GM04504 (cell line): Measurements from ENCODE around the gene GALNT10.

Experiments used
- DNase-seq: peaks from one replicate; pipeline ENCODE4 v3.0.0-alpha.2; 2012; ENCODE audit warnings: low read depth

Gene GALNT10

DNA sequence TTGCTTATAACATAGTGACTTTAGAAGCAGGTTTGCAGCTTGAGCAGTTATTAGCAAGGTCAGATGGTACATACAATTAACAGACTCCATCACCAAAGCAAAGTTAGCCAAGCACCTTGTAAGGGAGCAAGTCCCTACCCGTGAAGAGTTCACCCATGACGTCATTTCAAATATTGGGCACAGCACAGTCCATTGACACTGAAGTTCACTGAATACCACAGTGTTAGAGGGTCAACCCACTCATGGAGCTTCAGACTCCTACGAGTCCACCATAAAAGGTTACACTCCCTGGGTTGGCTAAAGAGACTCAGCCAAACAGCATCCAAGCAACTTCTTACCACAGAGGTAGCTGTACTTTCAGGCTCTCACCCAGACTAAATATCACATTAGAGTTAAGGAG is 77.5 kb downstream of the GALNT10 start:
- no peak for DNase-seq

DNA sequence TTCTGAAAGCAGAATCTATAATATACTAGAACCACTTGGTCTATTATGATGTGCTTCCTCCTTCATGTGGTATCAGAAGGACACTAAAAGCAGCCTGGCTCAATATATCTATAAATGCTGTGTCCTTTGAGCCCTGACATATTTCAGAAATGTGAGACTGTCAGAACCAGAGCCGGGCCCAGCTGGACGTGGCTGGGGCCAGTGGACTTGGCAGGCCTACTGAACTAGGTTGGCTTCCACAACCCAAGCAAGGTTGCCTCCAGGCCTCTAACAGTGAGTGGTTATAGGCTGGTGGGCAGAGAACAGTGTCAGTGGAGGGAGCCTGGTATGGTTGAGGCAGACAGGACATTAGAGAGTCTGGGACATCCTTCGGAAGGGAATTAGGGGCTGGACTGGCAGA is 78.9 kb downstream of the GALNT10 start:
- no peak for DNase-seq

DNA sequence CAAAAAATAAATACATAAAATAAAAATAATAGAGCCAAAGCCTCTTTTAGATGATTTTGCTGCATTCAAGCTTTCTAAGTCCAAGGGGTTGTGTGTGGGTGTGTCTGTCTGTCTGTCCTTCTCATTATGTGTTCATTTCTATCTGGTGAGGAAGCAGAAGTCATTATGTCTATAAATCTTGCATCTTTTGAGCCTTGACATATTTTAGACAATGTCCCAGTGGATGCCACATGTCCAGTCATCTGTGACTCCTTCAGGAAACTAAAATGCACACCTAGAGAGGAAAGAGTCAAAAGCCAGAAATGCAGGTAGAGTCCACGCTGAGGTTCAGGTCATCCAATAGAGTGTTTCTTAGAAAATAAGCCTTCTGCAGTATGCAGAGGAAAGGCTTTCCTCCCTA is 80.9 kb downstream of the GALNT10 start:
- DNase-seq: no peak

DNA sequence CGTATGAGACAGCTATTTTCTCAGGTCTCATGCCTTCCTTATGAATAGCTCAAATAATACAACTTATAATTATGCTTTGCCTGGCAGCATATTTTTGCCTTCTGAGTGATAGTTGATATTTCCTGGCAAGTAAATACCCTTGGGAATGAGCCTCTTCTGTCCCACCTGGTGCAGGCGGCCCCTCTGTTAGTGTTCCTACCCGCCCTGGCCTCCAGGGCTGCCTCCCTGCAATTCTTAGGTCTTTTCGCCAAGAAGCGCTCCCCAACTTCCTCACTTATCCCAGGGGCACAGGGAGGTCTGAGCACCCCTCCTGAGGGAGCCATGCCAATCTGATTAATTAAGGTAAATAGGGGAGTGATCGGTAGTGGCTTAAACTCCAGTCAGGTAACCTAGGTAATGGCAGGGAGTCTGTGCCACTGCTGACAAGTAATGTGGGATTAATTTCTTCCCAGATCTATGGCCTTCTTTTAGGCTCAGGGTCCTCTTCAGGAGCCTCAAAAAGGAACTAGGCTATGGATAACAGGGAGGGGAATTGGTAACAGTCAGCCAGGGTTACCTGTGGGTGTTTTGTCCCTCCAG is 81.5 kb downstream of the GALNT10 start:
- DNase-seq: no peak

DNA sequence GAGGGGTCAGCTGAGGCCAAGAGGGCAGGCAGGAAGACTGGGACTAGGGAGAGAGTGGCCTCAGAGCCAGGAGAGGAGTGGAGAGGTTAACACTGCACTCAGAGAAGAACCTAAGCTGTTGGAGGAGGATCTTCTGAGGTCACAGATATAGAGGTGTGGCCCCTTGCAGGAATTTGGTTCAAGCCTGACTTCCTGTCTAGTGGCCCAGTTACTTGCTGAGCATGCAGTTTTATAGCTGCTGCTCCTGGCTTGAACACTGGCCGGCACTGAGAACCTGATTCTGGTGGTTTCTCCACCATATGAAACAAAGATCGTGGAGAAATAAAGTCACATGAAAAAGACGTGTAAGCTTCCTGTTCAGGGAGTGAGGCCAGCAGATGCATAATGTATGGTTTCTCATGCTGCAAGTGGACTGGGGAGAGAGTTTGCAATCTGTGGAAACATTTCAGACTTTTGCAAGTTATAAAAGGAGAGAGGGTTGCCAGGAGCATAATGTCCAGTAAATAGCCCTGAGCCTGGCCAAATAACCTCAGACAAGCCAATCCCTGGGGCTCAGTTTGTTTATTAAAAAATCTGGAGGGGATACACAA is 82.6 kb downstream of the GALNT10 start:
- DNase-seq: no peak

DNA sequence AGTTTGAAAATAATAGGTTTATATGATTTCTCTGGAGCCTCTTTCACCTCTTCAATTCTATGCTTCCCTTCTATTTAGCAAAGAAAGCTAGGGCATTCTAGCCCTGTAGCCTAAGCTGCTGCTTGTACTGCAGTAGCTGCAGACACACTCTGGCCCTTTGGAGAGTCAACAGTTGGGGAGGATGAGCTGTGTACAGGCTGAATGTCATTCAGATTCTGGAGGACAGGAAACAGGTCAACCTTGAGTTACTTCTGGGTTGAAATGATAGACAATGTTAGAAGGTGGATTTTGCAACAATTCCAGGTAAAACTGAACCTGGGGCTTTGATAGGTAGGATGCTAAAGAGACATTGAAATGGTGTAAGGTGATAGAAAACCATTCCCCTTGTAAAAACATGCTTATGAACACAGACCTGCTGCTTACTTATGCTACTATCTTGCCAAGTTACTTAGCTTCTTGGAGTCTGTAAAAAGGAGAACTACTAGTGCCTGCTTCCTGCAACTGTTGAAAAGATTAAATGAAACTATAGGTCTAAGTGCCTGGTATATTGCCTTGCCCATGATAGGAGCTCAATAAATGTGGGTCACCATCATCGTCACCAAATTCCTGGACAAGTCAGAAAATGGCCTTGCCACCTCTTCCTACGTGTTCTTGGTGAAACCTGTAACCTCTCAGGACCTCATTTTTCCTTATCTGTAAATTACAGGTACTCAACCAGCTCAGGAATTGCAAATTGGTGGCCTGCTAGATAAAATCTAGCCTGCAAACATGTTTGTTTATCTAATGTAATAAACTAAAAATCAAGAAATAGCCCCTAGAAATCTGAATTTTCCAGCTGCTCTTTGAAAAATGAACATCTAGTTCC is 83.7 kb downstream of the GALNT10 start:
- DNase-seq: no peak

DNA sequence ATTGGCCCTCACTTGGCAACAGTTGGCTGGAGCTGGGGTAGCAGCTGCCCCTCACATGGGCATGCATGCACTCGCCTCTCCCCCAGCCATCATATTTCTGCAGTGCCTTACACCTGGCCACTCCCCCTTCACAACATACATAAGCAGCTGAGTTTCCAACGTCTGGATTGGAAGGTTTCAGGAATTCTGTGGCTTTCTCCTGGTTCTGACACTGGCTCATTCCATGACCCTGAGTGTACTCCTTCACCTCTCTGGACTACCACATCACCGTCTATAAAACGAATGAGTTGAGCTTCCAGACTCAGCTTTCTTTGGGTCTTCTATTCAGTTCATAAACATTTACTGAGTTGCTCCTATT is 84.3 kb downstream of the GALNT10 start:
- DNase-seq: no peak

DNA sequence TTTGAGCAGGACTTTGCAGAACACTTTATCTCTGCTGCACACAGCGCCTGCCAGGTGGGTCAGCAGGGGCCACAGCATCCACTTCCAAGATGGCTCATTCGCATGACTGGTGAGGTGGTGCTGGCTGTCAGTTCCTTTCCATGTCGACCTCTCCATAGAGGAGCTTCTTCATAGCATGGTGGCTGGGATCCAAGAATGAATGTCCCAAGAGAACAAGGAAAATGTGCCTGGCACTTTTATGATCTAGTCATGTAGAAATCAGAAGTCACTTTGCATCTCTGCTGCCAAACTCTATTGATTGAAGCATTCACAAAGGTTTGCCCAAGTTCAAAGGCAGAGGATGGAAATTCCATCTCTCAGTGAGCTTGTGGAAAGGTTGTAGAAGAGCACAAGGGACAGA is 85.0 kb downstream of the GALNT10 start:
- no peak for DNase-seq

DNA sequence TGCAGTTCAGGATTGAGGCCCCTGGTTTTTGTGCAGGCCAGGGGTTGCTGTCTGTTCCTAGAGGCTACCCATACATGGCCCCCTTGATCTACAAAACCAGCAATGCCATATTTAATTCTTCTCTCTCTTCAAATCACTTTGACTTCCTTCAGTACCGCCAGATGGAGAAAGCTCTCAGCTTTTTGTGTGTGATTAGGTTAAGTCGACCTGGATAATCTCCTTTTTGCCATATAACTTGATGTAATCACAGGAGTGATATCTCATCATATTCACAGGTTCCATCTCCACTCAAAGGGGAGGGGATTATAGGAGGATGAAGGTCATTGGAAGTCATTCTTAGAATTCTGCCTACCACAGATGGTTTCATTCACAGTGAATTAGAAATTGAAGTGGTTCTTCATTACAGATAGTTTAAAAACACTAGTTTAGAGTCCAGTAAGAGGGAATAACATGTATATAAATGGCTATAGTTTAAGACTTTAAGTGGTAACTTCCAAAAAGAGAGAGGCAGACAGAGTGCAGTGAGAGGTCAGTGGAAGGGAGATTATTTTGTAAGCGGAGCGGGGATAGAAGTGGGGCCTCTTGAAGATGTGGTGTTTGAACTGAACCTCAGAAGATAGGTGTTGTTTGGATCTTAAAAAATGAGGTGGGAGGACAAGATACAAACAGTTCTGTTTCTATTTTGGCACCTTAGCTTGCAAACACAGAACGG is 85.9 kb downstream of the GALNT10 start:
- DNase-seq: no peak

DNA sequence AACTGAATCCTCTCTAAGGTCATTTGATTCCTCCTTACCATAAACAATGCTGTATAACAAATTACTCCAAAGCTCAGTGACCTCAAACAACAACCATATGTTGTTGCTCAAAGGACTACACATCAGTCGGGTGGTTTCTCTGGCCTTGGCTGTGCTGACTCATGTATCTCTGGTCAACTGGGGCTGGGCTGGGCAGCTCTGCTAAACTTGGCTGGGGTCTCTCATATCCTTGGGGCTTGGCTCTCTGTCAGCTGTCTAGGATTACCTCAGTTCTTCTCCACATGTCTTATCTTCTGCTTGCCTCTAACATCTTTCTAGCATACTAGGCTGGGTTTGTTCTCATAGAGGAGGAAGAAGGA is 86.4 kb downstream of the GALNT10 start:
- DNase-seq: peak; percentile 97

DNA sequence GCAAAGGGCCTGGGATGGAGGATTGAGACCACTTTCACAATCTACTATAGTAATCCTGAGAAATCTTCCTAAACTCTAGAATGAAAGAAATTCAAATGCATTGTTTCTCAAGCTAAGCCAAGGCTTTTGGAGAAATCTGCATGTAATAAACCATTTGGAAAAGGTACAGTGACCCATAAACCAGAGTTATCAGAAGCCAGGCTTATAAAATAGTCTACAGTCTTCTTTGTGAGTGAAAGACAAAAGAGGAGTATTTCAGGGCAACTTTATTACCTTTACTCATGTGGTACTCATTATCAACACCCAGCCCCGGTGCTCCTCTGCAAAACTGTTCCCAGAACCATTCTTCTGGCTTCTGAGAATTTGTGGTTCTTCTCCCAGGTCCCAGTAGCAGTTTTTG is 87.0 kb downstream of the GALNT10 start:
- DNase-seq: no peak

DNA sequence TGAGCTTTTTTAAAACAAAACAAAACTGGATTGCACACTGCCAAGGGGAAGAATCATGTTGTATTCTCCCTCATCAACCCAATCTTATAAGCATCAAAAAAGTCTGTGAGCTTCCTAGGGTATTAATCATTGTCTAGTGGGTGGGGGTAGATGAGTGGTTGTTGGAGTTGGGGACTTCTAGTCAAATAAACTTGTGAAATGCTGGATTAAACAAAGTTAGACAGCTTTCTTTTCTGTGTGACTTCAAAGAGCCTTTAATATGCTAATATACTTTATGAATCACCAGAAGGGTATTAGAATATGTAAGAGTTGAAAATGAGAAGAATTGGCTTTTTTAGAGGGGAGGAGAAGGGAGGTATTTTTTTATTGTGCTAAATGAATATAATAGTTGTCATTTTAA is 87.7 kb downstream of the GALNT10 start:
- no peak for DNase-seq

DNA sequence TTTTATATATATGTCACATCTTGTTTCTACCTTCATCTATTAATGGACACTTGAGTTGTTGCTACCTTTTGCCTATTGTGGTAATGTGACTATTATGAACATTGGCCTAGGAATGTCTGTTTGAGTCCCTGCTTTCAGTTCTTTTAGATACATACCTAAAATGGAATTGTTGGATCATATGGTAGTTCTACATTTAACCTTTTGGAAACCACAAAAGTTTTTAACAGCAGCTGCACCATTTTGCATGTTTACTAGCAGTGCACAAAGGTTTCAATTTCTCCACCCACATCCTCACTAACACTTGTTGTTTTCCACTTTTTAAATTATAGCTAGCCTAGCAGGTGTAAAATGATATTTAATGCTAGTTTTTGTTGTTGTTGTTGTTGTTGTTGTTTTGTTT is 88.4 kb downstream of the GALNT10 start:
- DNase-seq: no peak

DNA sequence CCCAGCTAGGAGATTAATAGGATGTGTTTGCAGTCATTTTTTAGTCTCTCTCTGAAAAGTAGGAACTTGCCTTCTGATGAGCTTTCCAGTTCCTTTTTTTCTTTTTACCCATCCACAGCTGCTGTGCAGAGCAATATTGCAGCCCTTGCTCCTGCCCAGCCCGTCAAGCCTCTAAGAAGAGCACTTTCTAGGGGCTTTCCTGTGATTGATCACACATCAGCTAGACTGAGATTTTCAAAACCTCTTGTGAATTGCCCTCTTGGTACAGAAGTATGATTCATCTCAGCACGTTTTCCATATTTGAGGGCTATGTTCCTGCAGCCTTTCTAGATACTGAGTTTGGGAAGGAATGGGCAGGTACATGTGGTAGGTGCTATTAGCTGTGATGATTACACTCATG is 93.9 kb downstream of the GALNT10 start:
- no peak for DNase-seq

DNA sequence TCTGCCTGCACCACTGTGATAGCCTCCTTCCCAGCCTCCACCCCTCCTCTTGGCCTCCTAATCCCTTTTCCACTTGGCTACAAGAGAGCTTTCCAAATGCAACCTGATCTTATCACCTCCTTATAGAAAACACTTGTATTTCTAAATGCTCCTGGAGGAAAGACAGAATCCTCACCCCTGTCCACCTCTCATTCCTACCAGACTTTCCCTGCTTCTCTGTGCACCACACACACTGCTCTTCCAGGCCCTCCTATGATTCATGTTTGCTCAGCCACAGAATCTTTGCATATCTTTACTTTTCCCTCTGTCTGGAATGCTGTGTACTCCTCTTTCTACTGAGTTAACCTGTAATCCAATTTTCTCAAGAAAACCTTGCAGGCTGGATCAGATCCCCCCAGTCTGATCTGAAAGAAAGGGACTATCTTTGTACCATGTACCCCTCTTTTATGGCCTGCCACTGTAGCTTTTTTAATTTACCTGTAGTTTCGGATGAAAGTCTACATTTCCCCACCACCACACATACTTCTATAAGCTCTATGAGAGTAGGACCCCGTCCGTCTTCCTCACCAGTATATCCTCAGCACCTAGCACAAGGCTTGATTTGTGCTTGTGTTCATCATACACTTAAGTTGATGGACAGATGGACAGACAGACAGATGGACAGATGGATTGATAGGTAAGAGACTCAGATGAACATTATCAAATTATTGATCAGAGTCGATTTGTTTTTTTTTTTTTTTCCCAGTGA is 95.3 kb downstream of the GALNT10 start:
- no peak for DNase-seq

DNA sequence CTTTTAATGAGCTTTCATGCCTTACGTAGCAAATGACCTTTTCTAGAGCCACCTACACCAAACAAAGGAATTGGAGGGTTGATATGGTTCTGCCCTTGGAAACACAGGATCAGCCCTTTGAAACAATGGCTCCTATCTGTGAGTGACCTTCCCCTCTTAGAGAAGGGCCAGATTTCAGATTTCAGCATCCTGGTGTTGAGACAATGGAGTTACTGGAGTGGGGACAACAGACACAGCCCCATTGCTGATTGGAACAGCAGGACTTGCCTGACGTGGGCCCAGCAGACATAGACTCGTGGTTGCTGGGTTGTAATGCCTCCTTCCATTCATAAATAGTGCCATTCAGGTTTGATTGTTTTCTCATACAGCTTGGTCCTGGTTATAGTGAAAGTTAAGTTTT is 96.0 kb downstream of the GALNT10 start:
- no peak for DNase-seq

DNA sequence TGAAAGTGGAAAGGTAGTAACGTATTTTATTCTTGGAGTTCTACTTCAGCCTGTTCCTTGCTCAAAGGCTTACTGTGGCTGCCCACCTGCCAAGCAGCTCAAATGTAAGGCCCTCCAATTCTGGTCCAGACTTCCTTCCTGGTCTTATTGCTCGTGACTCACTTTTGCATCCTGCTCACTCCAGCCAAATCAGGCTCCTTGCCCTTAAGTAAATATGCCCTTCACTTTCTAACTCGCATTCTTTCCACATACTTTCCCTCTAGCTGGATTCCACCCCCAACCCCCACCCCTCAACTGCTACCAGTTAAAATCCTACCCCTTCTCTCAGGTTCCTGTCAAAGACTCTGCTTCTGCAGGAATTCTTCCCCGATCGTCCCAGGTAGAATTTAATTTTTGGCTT is 96.6 kb downstream of the GALNT10 start:
- no peak for DNase-seq

DNA sequence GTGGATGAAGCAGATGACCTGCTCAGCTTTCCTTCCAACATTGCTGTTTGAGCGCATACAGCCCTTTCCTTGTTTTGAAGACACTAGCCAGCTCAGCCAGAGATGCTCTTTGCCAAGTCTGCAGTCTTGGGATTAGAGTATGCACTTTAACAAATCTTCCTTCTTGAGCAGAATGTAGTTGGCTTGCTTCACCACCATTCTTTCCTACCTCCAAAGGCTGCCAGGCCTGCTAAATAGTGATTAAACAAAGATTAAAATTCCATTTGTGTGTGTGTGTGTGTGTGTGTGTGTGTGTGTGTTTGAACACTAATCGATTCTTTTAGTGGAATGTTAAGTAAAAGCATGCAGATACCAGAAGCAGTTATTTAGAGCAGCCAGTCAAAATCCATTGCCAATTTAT is 97.6 kb downstream of the GALNT10 start:
- DNase-seq: no peak

DNA sequence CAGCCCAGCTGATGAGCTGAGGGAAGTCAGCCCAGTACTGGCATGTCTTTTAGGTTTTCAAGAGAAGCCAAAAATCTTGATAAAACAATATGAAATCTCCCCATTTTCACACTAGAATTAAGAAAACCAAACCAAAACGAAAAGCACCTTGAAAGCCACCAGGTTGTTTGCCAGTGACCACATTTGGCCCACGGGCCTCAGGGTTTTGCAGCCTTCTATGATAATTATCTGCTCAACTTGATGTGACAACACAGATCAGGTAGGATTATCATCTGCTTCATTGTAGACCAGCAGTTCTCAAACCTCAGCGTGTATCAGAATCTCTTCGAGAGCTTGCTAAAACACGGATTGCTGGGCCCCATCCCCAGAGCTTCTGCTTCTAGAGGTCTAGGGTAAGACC is 101.4 kb downstream of the GALNT10 start:
- DNase-seq: no peak

DNA sequence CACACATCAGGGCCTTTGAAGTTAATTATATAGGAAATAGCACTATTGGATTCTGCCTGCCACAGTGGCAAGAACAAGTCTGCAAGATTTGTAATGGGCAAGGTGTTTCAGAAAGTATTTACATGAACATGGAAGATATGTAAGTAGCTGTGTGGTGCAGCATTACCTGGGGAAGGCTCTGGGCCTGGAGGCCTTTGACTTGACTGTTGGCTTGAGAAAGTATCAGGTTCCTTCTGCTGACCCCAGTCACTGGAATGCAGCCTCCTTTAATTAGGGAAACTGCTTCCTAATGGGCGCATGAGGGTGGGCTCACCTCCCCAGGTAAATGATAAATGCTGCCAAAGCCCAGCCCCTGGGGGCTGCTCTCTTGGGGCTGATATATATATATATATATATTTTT is 102.7 kb downstream of the GALNT10 start:
- no peak for DNase-seq

DNA sequence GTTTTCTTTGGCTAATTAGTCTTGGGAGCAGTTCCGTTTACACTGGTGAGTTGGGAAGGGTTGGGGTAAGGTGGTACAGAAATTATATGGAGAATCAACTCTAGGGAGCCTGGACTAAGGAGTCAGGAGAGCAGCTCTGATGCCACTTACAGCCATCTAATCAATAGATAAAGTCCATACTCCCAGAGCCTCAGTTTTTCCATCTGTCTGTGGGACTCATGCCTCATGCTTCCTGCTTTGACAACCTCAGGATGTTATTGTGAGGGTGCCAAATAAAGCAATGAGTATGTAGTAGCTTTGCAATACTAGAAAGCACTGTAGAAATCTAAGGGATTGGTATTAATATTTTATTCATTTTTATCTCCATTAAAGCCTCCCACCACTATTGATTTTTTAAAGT is 105.0 kb downstream of the GALNT10 start:
- DNase-seq: no peak

DNA sequence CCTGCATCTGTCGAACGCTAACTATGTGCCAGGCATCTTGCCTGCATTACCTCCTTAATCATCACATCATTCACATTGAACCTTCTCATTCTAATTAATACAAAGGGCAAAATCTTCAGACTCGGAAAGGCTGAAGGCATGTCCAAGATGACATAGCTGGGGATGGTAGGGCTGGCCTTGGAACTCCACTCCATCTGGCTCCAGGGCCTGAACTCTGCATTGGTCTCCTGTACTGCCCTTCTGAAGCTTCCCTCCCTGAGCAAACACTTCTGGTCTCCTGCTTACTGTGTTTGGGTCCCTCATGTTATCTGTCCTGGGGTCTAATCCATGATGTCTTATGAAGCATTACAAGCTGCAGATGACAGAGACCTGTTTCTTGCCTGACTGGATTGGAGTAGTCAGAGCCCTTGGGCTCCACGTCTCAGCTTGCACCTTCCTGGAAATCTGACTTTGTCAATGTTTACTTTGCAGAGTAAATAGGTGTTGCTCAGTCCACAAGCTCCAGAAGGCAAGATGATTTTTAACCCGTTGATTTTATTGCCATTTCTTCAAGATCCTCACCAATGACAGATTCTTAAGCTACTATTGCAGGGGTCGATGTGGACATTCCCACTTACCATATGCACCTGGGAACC is 106.1 kb downstream of the GALNT10 start:
- no peak for DNase-seq
